ENCODE results near the gene MDH1.
A peak's percentile ranks its signal among the peaks of the same experiment; 100 is the strongest.
"Not testable (repeated sequence)": the region's sequence is repeated elsewhere in the genome, so short reads cannot be mapped to it uniquely, and the experiment has no call there.

MDH1 gene

GRCh38 chr2:63588385-63589147 is at the start of gene MDH1, which contains the start of gene WDPCP:
Gene MDH1 (plus strand): TSS chr2:63588963. CDS start chr2:63589044, 81 bp downstream.
Gene WDPCP (minus strand): TSS chr2:63588477. CDS start chr2:63588271, 206 bp downstream.
- DNase-seq (ENCODE audit: low spot score) = peak; percentile 99

GRCh38 chr2:63539416-63540162 is 49.2 kb upstream of the MDH1 start:
- DNase-seq (ENCODE audit: low spot score) = no peak

GRCh38 chr2:63544017-63544627 is 44.6 kb upstream of the MDH1 start:
- peak; percentile 52 for DNase-seq (ENCODE audit: low spot score)

GRCh38 chr2:63545023-63545422 is 43.7 kb upstream of the MDH1 start:
- DNase-seq (ENCODE audit: low spot score) = no peak

- no peak for DNase-seq (ENCODE audit: low spot score)
Measured at GRCh38 chr2:63553049-63553448, 35.7 kb upstream of the MDH1 start.

GRCh38 chr2:63555299-63555698 is 33.5 kb upstream of the MDH1 start:
- DNase-seq (ENCODE audit: low spot score) = no peak

GRCh38 chr2:63555931-63556330 is 32.8 kb upstream of the MDH1 start:
- DNase-seq (ENCODE audit: low spot score) = no peak

- not testable (repeated sequence) for DNase-seq (ENCODE audit: low spot score)
Measured at GRCh38 chr2:63557819-63558218, 30.9 kb upstream of the MDH1 start.

- not testable (repeated sequence) for DNase-seq (ENCODE audit: low spot score)
Measured at GRCh38 chr2:63558922-63559321, 29.8 kb upstream of the MDH1 start.

- DNase-seq (ENCODE audit: low spot score) = no peak
Measured at GRCh38 chr2:63562751-63563150, 26.0 kb upstream of the MDH1 start.

GRCh38 chr2:63569740-63570139 is 19.0 kb upstream of the MDH1 start:
- DNase-seq (ENCODE audit: low spot score) = no peak

GRCh38 chr2:63571291-63571690 is 17.5 kb upstream of the MDH1 start:
- DNase-seq (ENCODE audit: low spot score) = no peak

GRCh38 chr2:63572001-63572400 is 16.8 kb upstream of the MDH1 start:
- no peak for DNase-seq (ENCODE audit: low spot score)

- not testable (repeated sequence) for DNase-seq (ENCODE audit: low spot score)
Measured at GRCh38 chr2:63573026-63573425, 15.7 kb upstream of the MDH1 start.

GRCh38 chr2:63573726-63574345 is 14.9 kb upstream of the MDH1 start:
- DNase-seq (ENCODE audit: low spot score) = not testable (repeated sequence)

GRCh38 chr2:63576546-63576945 is 12.2 kb upstream of the MDH1 start:
- no peak for DNase-seq (ENCODE audit: low spot score)

- no peak for DNase-seq (ENCODE audit: low spot score)
Measured at GRCh38 chr2:63578767-63579166, 10.0 kb upstream of the MDH1 start.

GRCh38 chr2:63580651-63581297 is 8.0 kb upstream of the MDH1 start:
- no peak for DNase-seq (ENCODE audit: low spot score)

GRCh38 chr2:63581298-63581961 is 7.3 kb upstream of the MDH1 start:
- no peak for DNase-seq (ENCODE audit: low spot score)

GRCh38 chr2:63582873-63583272 is 5.9 kb upstream of the MDH1 start:
- DNase-seq (ENCODE audit: low spot score) = no peak

- no peak for DNase-seq (ENCODE audit: low spot score)
Measured at GRCh38 chr2:63587814-63588384, 864 bp upstream of the MDH1 start.
